ENCODE measurements around the gene PPP3R1. TPM values are rescaled to one million over a fixed set of nuclear protein-coding genes. Genes with fewer than 3 reads are reported as not detected.

The PPP3R1 gene
- total and polyA plus RNA-seq, 2 experiments from 2014 or later: 7.9 to 49.6 TPM

- ATAC-seq (no peak), DNase-seq (ENCODE audit: low spot score) (no peak)
- Mint-ChIP-seq H3K27me3 (ENCODE audit: insufficient read depth, low read depth, poor library complexity) (no peaks in the 10 kb centered on the region), H3K4me3 (no peak overlapping the region), H3K4me1 (no peaks in the 10 kb centered on the region), H3K9me3 (no peaks in the 10 kb centered on the region), H3K36me3 (ENCODE audit: low read depth) (peaks cover 68% of the 10 kb centered on the region), H3K27ac (no peak overlapping the region)
- H3K4me3 ChIP-seq: no peak overlapping the region
- H3K4me1 ChIP-seq (ENCODE audit: insufficient read depth): no peaks in the 10 kb centered on the region
- no peak overlapping the region for H2AFZ ChIP-seq
- no peaks in the 10 kb centered on the region for H3F3A ChIP-seq (replicated peaks; ENCODE audit: low read depth)
- peaks cover 25% of the 10 kb centered on the region; the same call in 1 of the 2 replicates for H3K79me2 ChIP-seq (replicated peaks; ENCODE audit: insufficient read depth)
- no peak overlapping the region for H3K27ac ChIP-seq (ENCODE audit: low read depth)
- no peaks in the 10 kb centered on the region for H3K9me2 ChIP-seq (ENCODE audit: insufficient read depth)
- H3K36me3 ChIP-seq (ENCODE audit: insufficient read depth): peaks cover 40% of the 10 kb centered on the region
- TF ChIP-seq JUNB (IDR thresholded peaks at IDR 0.05; ENCODE audit: unreplicated experiment): no peak
- TF ChIP-seq NANOG (IDR thresholded peaks at IDR 0.05; ENCODE audit: borderline replicate concordance): no peak
- TF ChIP-seq STAT1 (IDR thresholded peaks at IDR 0.05; ENCODE audit: unreplicated experiment): no peak
- TF ChIP-seq ETS1 (IDR thresholded peaks at IDR 0.05): no peak
- TF ChIP-seq ZNF462 (CRISPR knock-in tag; IDR thresholded peaks at IDR 0.05): no peak
- TF ChIP-seq CREB1 (CRISPR knock-in tag; IDR thresholded peaks at IDR 0.05; ENCODE audit: low read depth): no peak
- TF ChIP-seq REST (IDR thresholded peaks at IDR 0.05; ENCODE audit: unreplicated experiment): no peak
- TF ChIP-seq ZNF331 (CRISPR knock-in tag; IDR thresholded peaks at IDR 0.05; ENCODE audit: low read depth): no peak
- TF ChIP-seq EZH2 (IDR thresholded peaks at IDR 0.05; ENCODE audit: low read depth, unreplicated experiment): no peak
- TF ChIP-seq CTCF (conservative IDR thresholded peaks at IDR 0.05; ENCODE audit: low read depth in 2 of 2): no peak
- no peak for TF ChIP-seq ZNF114 (CRISPR knock-in tag; IDR thresholded peaks at IDR 0.05)
- no peak overlapping the region for H3K4me2 ChIP-seq
- no peaks in the 10 kb centered on the region for H3K27me3 ChIP-seq (ENCODE audit: insufficient read depth)
- peaks cover 15% of the 10 kb centered on the region; the same call in 1 of the 2 replicates for H4K20me1 ChIP-seq (replicated peaks; ENCODE audit: insufficient read depth)
Observed at GRCh38 chr2:68167186-68167585, 85.1 kb downstream of the PPP3R1 start.
